Activated CD8-positive, alpha-beta memory T cell treated with anti-CD3 and anti-CD28 coated beads for 48 hours (primary cell): ENCODE measurements around the gene CMIP.
"Not testable (repeated sequence)": the region's sequence is repeated elsewhere in the genome, so short reads cannot be mapped to it uniquely, and the experiment has no call there.

Source experiments
- DNase-seq, 3 experiments: peaks; one replicate each; pipeline ENCODE4 v3.0.0-alpha.2; 2020; ENCODE audit warnings: low read depth in 2 of 3, low spot score in 2 of 3

CMIP gene

GRCh38 chr16:81676066-81676882, 231.7 kb downstream of the CMIP start:
- DNase-seq, result no peak

GRCh38 chr16:81676883-81677737, 232.5 kb downstream of the CMIP start:
- DNase-seq, result no peak

GRCh38 chr16:81678326-81679095, 233.9 kb downstream of the CMIP start:
- DNase-seq, result no peak

GRCh38 chr16:81679721-81680430, 235.3 kb downstream of the CMIP start:
- no peak for DNase-seq

- no peak for DNase-seq
These were observed 236.1 kb downstream of the CMIP start for GRCh38 chr16:81680444-81681275.

- no peak for DNase-seq
These were observed 236.7 kb downstream of the CMIP start for GRCh38 chr16:81681311-81681710.

- DNase-seq, result no peak
These were observed 239.7 kb downstream of the CMIP start for GRCh38 chr16:81684242-81684837.

GRCh38 chr16:81684901-81685300, 240.3 kb downstream of the CMIP start:
- no peak for DNase-seq

- no peak for DNase-seq
These were observed 242.0 kb downstream of the CMIP start for GRCh38 chr16:81686391-81687130.

GRCh38 chr16:81687131-81687456, 242.5 kb downstream of the CMIP start:
- DNase-seq, result no peak

GRCh38 chr16:81688182-81688581, 243.6 kb downstream of the CMIP start:
- no peak for DNase-seq

- DNase-seq, result not testable (repeated sequence)
These were observed 244.2 kb downstream of the CMIP start for GRCh38 chr16:81688839-81689238.

GRCh38 chr16:81692021-81692420, 247.4 kb downstream of the CMIP start:
- no peak for DNase-seq

GRCh38 chr16:81692571-81692970, 248.0 kb downstream of the CMIP start:
- DNase-seq, result no peak

- DNase-seq, result no peak
These were observed 248.6 kb downstream of the CMIP start for GRCh38 chr16:81693041-81693743.

- no peak for DNase-seq
These were observed 249.2 kb downstream of the CMIP start for GRCh38 chr16:81693744-81694303.

GRCh38 chr16:81694494-81695280, 250.1 kb downstream of the CMIP start:
- no peak for DNase-seq
